GM19397 (cell line): Measurements from ENCODE around the gene MPPED2.

Source experiments
- ATAC-seq: cut with Tn5 transposase; IDR thresholded peaks from one replicate; pipeline ENCODE4 v1.9.1; 2021; ENCODE audit warnings: mild to moderate bottlenecking, moderate library complexity; ENCODE audit not compliant: unreplicated experiment

MPPED2 gene

GRCh38 chr11:30535818-30536217 lies 50.3 kb downstream of the MPPED2 start:
- no peak for ATAC-seq

DNA sequence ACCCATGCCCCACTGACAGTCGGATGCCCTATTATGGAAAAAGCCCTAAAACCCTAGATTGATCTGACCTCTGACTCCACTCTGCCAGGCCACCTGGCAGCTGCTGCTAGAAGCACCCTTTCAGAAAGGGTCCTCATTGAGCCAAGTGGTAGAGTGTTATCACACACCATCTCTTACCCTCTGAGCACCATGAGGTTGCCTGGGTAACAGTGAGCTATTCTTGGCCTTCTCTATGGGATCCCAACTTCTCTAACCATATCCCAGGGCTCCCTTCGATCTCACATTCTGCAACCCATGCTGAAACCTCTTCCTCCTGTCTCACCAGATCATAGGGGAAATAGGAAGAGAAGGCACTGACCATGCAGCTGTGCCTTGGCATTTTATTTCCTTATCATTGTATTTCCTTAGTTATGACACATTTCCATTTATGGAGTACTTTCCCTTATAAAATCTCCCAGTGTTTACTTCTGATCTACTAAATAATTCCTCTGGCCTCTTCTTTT lies 52.7 kb downstream of the MPPED2 start:
- no peak for ATAC-seq

DNA sequence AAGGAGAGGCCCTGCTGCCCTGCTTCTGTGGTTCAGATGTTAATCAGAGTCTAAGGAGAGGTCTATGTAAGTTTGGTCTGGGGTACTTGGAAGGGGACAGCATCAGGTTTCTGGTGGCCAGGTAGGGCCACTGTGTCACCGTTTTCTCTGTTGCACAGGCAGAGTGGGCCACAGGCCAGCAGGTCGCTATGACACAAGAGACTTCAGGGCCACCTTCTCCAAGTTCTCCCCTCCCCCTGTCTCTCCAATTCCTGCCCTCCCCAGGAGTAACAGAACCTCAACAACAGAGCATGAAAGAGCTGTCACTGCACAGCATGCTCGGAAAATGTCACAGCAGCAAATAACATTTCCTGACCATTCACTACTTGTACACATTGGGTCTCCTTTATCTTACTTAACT lies 58.6 kb downstream of the MPPED2 start:
- ATAC-seq: no peak

- ATAC-seq: no peak
Measured at GRCh38 chr11:30526558-30526957, 59.6 kb downstream of the MPPED2 start.

GRCh38 chr11:30522536-30523243 lies 63.5 kb downstream of the MPPED2 start:
- ATAC-seq: no peak

DNA sequence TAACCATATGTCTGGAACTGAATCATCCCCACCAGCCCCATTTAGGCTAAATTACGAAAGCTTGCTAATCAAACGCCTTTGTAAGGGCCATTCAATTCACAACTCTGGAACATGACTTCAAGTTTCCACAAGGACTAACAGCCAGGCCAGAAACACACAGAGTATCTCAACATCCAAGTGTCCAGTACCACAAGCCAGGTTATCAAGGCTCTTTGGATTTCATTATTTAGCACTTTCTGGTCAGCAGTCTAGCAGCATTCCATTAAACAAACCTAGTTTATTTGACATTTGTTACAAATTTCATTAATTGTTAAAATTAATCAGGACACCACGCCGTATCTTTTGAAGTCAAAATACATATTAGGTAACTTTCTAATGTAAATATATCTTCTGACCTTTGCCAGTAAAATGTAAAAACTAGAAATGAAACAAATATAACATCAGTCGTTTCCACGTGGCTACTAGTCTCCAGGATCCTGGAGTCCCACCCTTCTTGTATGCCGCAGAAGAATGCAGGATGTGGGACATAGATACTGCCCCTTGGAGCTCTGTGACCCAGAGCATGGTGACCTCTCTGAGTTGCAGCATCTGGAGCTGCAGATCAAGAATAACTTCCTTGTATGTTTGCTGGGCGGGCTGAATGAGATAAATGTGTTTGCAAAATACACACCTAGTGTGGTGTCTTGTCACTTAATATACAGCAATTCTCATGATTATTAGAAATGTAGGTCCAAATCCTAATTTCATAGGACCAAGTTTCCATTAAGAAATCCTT lies 64.7 kb downstream of the MPPED2 start:
- ATAC-seq: no peak

DNA sequence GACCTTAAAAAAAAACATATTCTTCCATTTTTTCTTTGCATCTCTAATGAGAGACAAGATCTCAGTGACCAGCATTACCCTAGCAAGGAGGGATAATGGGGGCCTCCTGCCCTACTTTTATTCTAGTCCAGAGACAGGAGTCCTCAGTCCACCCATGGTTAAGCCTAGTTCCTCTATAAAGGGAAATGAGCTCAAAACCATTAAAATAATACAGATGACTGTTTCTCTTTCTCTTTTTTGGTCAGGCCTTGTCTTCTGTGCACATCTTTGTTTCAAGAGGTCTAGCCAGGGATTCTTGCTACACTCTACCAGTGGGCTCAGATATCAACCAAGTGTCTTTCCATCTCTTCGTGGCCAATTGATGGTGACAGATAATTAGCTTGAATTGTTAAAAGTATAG lies 73.1 kb downstream of the MPPED2 start:
- ATAC-seq: no peak

GRCh38 chr11:30511408-30511807 lies 74.7 kb downstream of the MPPED2 start:
- no peak for ATAC-seq

DNA sequence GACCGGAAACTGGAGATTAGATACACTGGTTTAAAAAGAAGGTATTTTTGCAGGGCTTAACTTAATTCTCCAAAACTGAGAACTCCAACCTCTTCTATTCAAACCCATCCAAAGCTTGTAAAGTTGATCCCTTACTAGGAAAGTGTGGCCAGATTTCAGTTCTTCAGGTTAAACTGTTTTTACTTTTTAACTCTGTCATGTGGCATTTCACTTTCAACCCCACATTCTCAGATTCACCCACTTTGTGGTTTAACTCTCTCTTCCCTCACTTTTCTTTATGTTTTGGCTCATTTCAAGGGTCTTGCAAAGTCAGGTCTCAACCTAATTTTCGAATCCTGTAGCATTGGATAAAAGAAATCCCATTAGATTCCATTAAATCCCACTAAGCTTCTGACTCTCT lies 75.4 kb downstream of the MPPED2 start:
- no peak for ATAC-seq

GRCh38 chr11:30509364-30509763 lies 76.8 kb downstream of the MPPED2 start:
- ATAC-seq: no peak

- ATAC-seq: no peak
Measured at GRCh38 chr11:30508594-30508993, 77.6 kb downstream of the MPPED2 start.

GRCh38 chr11:30505603-30506002 lies 80.5 kb downstream of the MPPED2 start:
- ATAC-seq: no peak

DNA sequence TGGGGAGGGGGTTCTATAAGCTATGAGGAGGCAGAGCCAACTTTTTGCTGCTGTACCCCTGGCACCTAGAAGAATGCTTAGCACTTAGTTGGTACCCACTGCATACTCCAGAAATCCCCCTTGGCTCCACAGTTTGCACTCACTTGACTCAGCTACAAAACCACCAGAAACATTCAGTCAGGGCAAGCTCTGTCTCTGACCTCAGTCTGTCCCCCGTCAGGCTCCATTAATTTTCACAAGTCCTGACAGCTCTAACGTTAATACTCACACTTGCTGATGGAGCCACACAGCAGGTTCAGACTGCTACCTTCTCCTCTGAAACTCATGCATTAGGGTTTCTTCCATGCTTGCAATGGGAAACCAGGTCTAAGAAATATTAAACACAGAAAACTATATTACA lies 81.7 kb downstream of the MPPED2 start:
- no peak for ATAC-seq

DNA sequence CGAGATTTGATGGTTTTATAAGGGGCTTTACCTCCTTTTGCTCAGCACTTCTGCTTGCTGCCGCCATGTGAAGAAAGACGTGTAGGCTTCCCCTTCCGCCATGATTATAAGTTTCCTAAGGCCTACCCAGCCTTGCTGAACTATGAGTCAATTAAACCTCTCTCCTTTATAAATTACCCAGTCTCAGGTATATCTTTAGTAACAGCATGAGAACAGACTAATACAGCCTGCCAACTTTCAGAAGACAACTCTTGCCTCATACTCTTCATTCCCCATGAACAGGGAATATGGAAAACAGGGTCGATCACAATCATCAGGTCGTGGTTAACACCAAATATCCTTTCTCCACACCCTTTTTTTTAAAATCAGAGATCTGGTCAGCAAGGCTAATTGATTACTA lies 83.0 kb downstream of the MPPED2 start:
- no peak for ATAC-seq

DNA sequence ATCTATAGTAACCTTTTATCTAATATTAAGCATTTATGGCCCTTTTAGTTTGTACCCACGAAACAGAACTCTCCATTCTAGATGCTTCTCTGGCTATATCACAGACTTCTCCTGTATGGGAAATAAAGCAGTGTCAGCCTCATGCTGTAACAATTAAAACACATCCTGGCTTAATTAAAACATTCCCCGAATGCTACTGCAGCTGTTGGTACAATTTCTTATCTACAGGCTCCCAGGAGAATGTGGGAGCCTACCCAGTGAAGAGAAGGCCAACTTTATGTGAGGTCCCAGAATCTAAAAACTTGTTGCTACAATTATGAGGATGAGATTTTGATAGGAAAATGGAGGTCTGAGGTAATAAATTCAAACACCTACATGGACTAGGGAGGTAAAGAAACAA lies 83.8 kb downstream of the MPPED2 start:
- no peak for ATAC-seq

- no peak for ATAC-seq
Measured at GRCh38 chr11:30501744-30502143, 84.4 kb downstream of the MPPED2 start.

- ATAC-seq: no peak
Measured at GRCh38 chr11:30499940-30500339, 86.2 kb downstream of the MPPED2 start.

DNA sequence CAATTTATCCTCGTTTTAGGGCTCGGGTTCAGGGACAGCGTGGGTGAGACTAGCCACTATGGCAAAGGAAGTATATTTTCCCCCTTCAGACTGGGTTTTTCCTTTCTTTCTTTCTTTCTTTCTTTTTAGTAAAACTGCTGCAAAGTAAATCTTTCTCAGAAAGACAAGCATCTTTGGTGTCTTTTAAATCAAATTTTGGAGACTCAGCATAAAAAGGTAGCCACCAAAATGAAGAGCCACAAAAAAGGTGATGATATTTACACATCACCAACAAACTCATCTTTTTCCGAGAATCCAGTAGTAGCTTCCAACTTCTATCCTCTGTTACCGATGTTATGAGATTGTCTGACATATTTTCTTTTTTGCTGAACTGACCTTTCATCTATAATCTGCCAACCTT lies 88.6 kb downstream of the MPPED2 start:
- ATAC-seq: no peak

GRCh38 chr11:30496935-30497334 lies 89.2 kb downstream of the MPPED2 start:
- ATAC-seq: no peak

GRCh38 chr11:30495437-30495836 lies 90.7 kb downstream of the MPPED2 start:
- no peak for ATAC-seq

- ATAC-seq: no peak
Measured at GRCh38 chr11:30489511-30489910, 96.6 kb downstream of the MPPED2 start.

DNA sequence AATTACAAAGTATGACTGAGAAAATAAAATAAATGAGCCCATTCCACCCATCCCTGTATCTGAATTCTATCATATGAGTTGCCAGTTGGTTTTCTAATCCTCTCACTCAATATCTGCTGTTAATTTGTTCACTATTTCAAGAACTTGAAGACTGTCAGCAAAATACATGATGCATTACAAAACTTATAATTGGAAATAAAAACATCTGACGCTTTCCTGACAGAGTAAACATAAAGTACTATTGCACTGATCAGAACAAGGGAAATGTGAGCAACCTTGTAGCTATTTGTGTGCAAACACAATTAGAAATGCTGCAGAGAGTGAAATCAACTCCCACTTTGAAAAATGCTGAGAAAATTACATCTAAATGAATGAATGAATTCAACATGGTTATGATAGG lies 97.1 kb downstream of the MPPED2 start:
- no peak for ATAC-seq
